NCI-H128 (cell line): ENCODE measurements around the gene ADGRF5.
A peak's percentile ranks its signal among the peaks of the same experiment; 100 is the strongest.
"Not testable (repeated sequence)": the region's sequence is repeated elsewhere in the genome, so short reads cannot be mapped to it uniquely, and the experiment has no call there.

ENCODE experiments used
- DNase-seq: peaks from one replicate; lab custom pipeline; 2025; ENCODE audit not compliant: unreplicated experiment; lab: John Stamatoyannopoulos, UW

Gene ADGRF5

GRCh38 chr6:46895930-46896329, 25.8 kb downstream of the ADGRF5 start:
- no peak for DNase-seq

GRCh38 chr6:46894433-46894832, 27.3 kb downstream of the ADGRF5 start:
- DNase-seq = no peak

GRCh38 chr6:46893648-46894047, 28.1 kb downstream of the ADGRF5 start:
- DNase-seq = no peak

GRCh38 chr6:46891252-46891795, 30.4 kb downstream of the ADGRF5 start:
- no peak for DNase-seq

- DNase-seq = no peak
Measured at GRCh38 chr6:46888578-46888977, 33.2 kb downstream of the ADGRF5 start.

GRCh38 chr6:46888031-46888430, 33.7 kb downstream of the ADGRF5 start:
- DNase-seq = no peak

- peak; percentile 62 for DNase-seq
Measured at GRCh38 chr6:46882645-46883044, 39.1 kb downstream of the ADGRF5 start.

GRCh38 chr6:46879003-46879402, 42.7 kb downstream of the ADGRF5 start:
- no peak for DNase-seq

- no peak for DNase-seq
Measured at GRCh38 chr6:46876126-46876525, 45.6 kb downstream of the ADGRF5 start.

GRCh38 chr6:46867411-46867810, 54.3 kb downstream of the ADGRF5 start:
- DNase-seq = no peak

GRCh38 chr6:46865221-46865620, 56.5 kb downstream of the ADGRF5 start:
- DNase-seq = no peak

GRCh38 chr6:46863791-46864190, 57.9 kb downstream of the ADGRF5 start:
- no peak for DNase-seq

GRCh38 chr6:46862381-46862780, 59.4 kb downstream of the ADGRF5 start:
- no peak for DNase-seq

GRCh38 chr6:46855966-46856365, 65.8 kb downstream of the ADGRF5 start:
- DNase-seq = not testable (repeated sequence)

GRCh38 chr6:46851576-46851975, 70.2 kb downstream of the ADGRF5 start:
- not testable (repeated sequence) for DNase-seq

- no peak for DNase-seq
Measured at GRCh38 chr6:46850792-46851191, 70.9 kb downstream of the ADGRF5 start.

- no peak for DNase-seq
Measured at GRCh38 chr6:46849361-46849690, 72.4 kb downstream of the ADGRF5 start.

- DNase-seq = peak; percentile 48
Measured at GRCh38 chr6:46848684-46849360, 72.9 kb downstream of the ADGRF5 start.

GRCh38 chr6:46845126-46845525, 76.6 kb downstream of the ADGRF5 start:
- no peak for DNase-seq

GRCh38 chr6:46842252-46842846, 79.4 kb downstream of the ADGRF5 start:
- not testable (repeated sequence) for DNase-seq

GRCh38 chr6:46838033-46838432, 83.7 kb downstream of the ADGRF5 start:
- DNase-seq = no peak

- not testable (repeated sequence) for DNase-seq
Measured at GRCh38 chr6:46834991-46835390, 86.7 kb downstream of the ADGRF5 start.
